NCI-H524 (cell line): ENCODE data around the gene MAP3K3.

ENCODE experiments used
- DNase-seq, 2 experiments: peaks; one replicate each; lab custom pipeline; 2025; lab: John Stamatoyannopoulos, UW

MAP3K3 gene

GRCh38 chr17:63694229-63694949 lies 72.2 kb downstream of the MAP3K3 start:
- peak; percentile 98 to 99 for DNase-seq

- DNase-seq = no peak
Observed at GRCh38 chr17:63694950-63695773, 72.9 kb downstream of the MAP3K3 start.

- DNase-seq = no peak
Observed at GRCh38 chr17:63695889-63696288, 73.7 kb downstream of the MAP3K3 start.

- DNase-seq = peak; percentile 42 to 58
Observed at GRCh38 chr17:63696381-63696961, 74.3 kb downstream of the MAP3K3 start.

GRCh38 chr17:63697341-63698286 lies 75.4 kb downstream of the MAP3K3 start:
- peak; percentile 8 to 45 for DNase-seq

- DNase-seq = no peak
Observed at GRCh38 chr17:63698381-63698885, 76.2 kb downstream of the MAP3K3 start.

- DNase-seq = no peak
Observed at GRCh38 chr17:63698886-63699637, 76.8 kb downstream of the MAP3K3 start.

GRCh38 chr17:63699638-63700527 lies 77.7 kb downstream of the MAP3K3 start, which contains the start of gene LIMD2:
TSS of gene LIMD2 (minus strand) at chr17:63700125. CDS start at chr17:63699298, 827 bp downstream.
- peak in 1 of 2 experiments; percentile 56 for DNase-seq

GRCh38 chr17:63700528-63701455 lies 78.6 kb downstream of the MAP3K3 start:
- peak; percentile 54 to 66 for DNase-seq

GRCh38 chr17:63701456-63701820 lies 79.2 kb downstream of the MAP3K3 start:
- DNase-seq = no peak

GRCh38 chr17:63701868-63702720 lies 79.9 kb downstream of the MAP3K3 start:
- DNase-seq = no peak

- peak in 1 of 2 experiments; percentile 14 for DNase-seq
Observed at GRCh38 chr17:63702721-63703015, 80.5 kb downstream of the MAP3K3 start.

- DNase-seq = no peak
Observed at GRCh38 chr17:63703029-63703428, 80.8 kb downstream of the MAP3K3 start.

GRCh38 chr17:63703556-63704258 lies 81.5 kb downstream of the MAP3K3 start:
- DNase-seq = no peak

- DNase-seq = no peak
Observed at GRCh38 chr17:63704259-63704576, 82.0 kb downstream of the MAP3K3 start.

GRCh38 chr17:63704836-63705235 lies 82.6 kb downstream of the MAP3K3 start:
- no peak for DNase-seq

GRCh38 chr17:63705657-63706056 lies 83.4 kb downstream of the MAP3K3 start:
- no peak for DNase-seq
